Upper lobe of right lung (tissue), 1 donor: ENCODE measurements around the gene KCNAB2. TPM values are rescaled to one million over a fixed set of nuclear protein-coding genes. Genes with fewer than 3 reads are reported as not detected.

Source experiments
- ATAC-seq: fragments of 200-7000 bp; cut with Tn5 transposase; one replicate; pipeline ENCODE4 v1.9.1; 2020; ENCODE audit warnings: mild to moderate bottlenecking, moderate library complexity
- DNase-seq: peaks from one replicate; pipeline ENCODE4 v3.0.0-alpha.2; 2020
- H3K27ac ChIP-seq: fragments of 200-600 bp; one replicate; pipeline ENCODE4 v1.8.0; 2022
- H3K27me3 ChIP-seq: fragments of 200-600 bp; one replicate; pipeline ENCODE4 v1.8.0; 2022; ENCODE audit warnings: mild to moderate bottlenecking
- H3K36me3 ChIP-seq: fragments of 200-600 bp; one replicate; pipeline ENCODE4 v1.8.0; 2022
- H3K4me1 ChIP-seq: fragments of 200-600 bp; one replicate; pipeline ENCODE4 v1.8.0; 2022
- H3K4me3 ChIP-seq: fragments of 200-600 bp; one replicate; pipeline ENCODE4 v1.8.0; 2022; ENCODE audit warnings: mild to moderate bottlenecking
- H3K9me3 ChIP-seq: fragments of 200-600 bp; one replicate; pipeline ENCODE4 v1.8.0; 2022
- CTCF ChIP-seq: fragments of 200-600 bp; IDR thresholded peaks from one replicate; pipeline ENCODE4 v1.8.0; 2022; ENCODE audit warnings: antibody characterized with exemption
- intact Hi-C: fragments of 100-400 bp; cut with DNase I; formaldehyde crosslinking; loops from one replicate; pipeline ENCODE4 v1.11.0; 2022
- total RNA-seq: library from RNA; stranded (reverse); fragmentation: NEBNext Ultra II Directional; extraction: Animal tissue kit (Norgen Biotek cat#: 25700); gene quantifications from one replicate; pipeline ENCODE4 v1.2.1, GENCODE V29; 2021
- donor health status: DM: no; HTN: yes; CAD: no; lungs with severe emphysema.

KCNAB2 gene
- total RNA-seq, 1 donor from 2014 or later = 60.4 TPM

GRCh38 chr1:6070450-6070974 is 24.8 kb downstream of the KCNAB2 start:
- ATAC-seq = no peak
- TF ChIP-seq CTCF = no peak
- no peak for DNase-seq
- no peaks in the 10 kb centered on the region for H3K4me1 ChIP-seq
- no peaks in the 10 kb centered on the region for H3K27me3 ChIP-seq
- H3K36me3 ChIP-seq = no peaks in the 10 kb centered on the region
- no peak overlapping the region for H3K27ac ChIP-seq
- intact Hi-C loops = no loop called here
- H3K4me3 ChIP-seq = no peak overlapping the region
- no peaks in the 10 kb centered on the region for H3K9me3 ChIP-seq

- H3K36me3 ChIP-seq = no peaks in the 10 kb centered on the region
- DNase-seq = no peak
- no peaks in the 10 kb centered on the region for H3K4me1 ChIP-seq
- TF ChIP-seq CTCF = no peak
- H3K27ac ChIP-seq = no peak overlapping the region
- H3K27me3 ChIP-seq = no peaks in the 10 kb centered on the region
- H3K9me3 ChIP-seq = no peaks in the 10 kb centered on the region
- no peak for ATAC-seq
- intact Hi-C loops = no loop called here
- H3K4me3 ChIP-seq = no peak overlapping the region
These were observed 25.5 kb downstream of the KCNAB2 start for GRCh38 chr1:6071219-6071618.

- intact Hi-C loops = no loop called here
- H3K4me3 ChIP-seq = no peak overlapping the region
- TF ChIP-seq CTCF = no peak
- H3K27me3 ChIP-seq = no peaks in the 10 kb centered on the region
- no peaks in the 10 kb centered on the region for H3K9me3 ChIP-seq
- no peak for ATAC-seq
- H3K27ac ChIP-seq = no peak overlapping the region
- no peaks in the 10 kb centered on the region for H3K36me3 ChIP-seq
- no peak for DNase-seq
- no peaks in the 10 kb centered on the region for H3K4me1 ChIP-seq
These were observed 27.2 kb downstream of the KCNAB2 start for GRCh38 chr1:6072774-6073479.

GRCh38 chr1:6073480-6074053 is 27.9 kb downstream of the KCNAB2 start:
- H3K4me1 ChIP-seq = no peaks in the 10 kb centered on the region
- H3K27me3 ChIP-seq = no peaks in the 10 kb centered on the region
- intact Hi-C loops = no loop called here
- H3K27ac ChIP-seq = no peak overlapping the region
- DNase-seq (no peak), ATAC-seq (no peak)
- no peak for TF ChIP-seq CTCF
- H3K36me3 ChIP-seq = no peaks in the 10 kb centered on the region
- no peaks in the 10 kb centered on the region for H3K9me3 ChIP-seq
- H3K4me3 ChIP-seq = no peak overlapping the region

- no peak for TF ChIP-seq CTCF
- Histone ChIP-seq H3K4me3 (no peak overlapping the region), H3K4me1 (no peaks in the 10 kb centered on the region), H3K9me3 (no peaks in the 10 kb centered on the region), H3K27ac (no peak overlapping the region), H3K36me3 (no peaks in the 10 kb centered on the region), H3K27me3 (no peaks in the 10 kb centered on the region)
- ATAC-seq (no peak), DNase-seq (no peak)
- intact Hi-C loops = no loop called here
These were observed 28.7 kb downstream of the KCNAB2 start for GRCh38 chr1:6074192-6074901.
